ENCODE data around the gene RERG. TPM values are rescaled to one million over a fixed set of nuclear protein-coding genes. Genes with fewer than 3 reads are reported as not detected.

RERG gene
- total and polyA plus RNA-seq, 2 donors (not counting 3 experiments of a cell fraction or from before 2014, with no cell fraction given), result not detected

DNA sequence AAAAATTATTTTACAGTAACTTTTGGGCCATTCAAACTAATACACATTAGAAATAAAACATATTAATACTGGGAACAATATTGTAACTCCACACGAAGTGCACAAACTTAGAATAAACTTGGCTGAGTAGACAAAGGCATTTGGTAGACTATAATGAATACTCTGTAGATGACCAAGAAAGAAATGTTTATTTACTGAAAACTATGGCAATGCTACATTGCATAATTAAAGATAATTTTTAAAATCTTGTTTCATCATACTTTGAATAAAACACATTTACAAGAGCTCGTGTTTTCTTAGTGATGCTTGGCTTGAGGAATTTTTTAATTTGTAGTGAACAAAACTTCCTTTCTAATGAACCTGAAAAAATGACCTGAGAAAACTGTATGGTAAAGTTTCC, 21.3 kb downstream of the RERG start:
- Histone ChIP-seq H2AFZ (ENCODE audit: low read depth, low read length) (no peak overlapping the region), H3K27me3 (ENCODE audit: control insufficient read depth in 2 of 2, insufficient read depth in 2 of 2, low read length in 2 of 2) (no peaks in the 10 kb centered on the region), H3K9ac (replicated peaks; ENCODE audit: extremely low read depth, insufficient read depth, low read length) (no peak overlapping the region), H3K4me1 (ENCODE audit: control insufficient read depth, extremely low read depth, insufficient read depth, low read length) (no peaks in the 10 kb centered on the region), H3K27ac (ENCODE audit: insufficient read depth, low read depth, low read length) (no peak overlapping the region), H3K79me2 (ENCODE audit: control insufficient read depth, insufficient read depth, low read length) (no peaks in the 10 kb centered on the region), H3K9me1 (replicated peaks; ENCODE audit: control insufficient read depth, extremely low read depth, insufficient read depth, low read length) (no peaks in the 10 kb centered on the region), H3K4me3 (replicated peaks in 1 of 3; ENCODE audit: insufficient read depth in 1 of 3, low read depth in 1 of 3, low read length in 3 of 3) (no peak overlapping the region), H3K9me3 (replicated peaks; ENCODE audit: control insufficient read depth, insufficient read depth, low read length) (no peaks in the 10 kb centered on the region), H3K4me2 (ENCODE audit: insufficient read depth, low read length) (no peak overlapping the region), H3K36me3 (ENCODE audit: control insufficient read depth in 2 of 2, extremely low read depth in 1 of 2, insufficient read depth in 2 of 2, low read length in 2 of 2) (no peaks in the 10 kb centered on the region), H4K20me1 (replicated peaks; ENCODE audit: control insufficient read depth, extremely low read depth, insufficient read depth, low read length) (no peaks in the 10 kb centered on the region)
- ChIA-PET CTCF (interaction anchor here (1.6 kb wide), 1 partner anchor 13 kb away, joined by 4 read pairs; no protein-coding TSS in a partner anchor), POLR2A (no interaction called here)
- dilution Hi-C loops (cut with MboI; ENCODE audit: extremely low pct_ligation_motif_present, low sequenced_read_pairs), result no loop called here
- TF ChIP-seq, protein P1, sequence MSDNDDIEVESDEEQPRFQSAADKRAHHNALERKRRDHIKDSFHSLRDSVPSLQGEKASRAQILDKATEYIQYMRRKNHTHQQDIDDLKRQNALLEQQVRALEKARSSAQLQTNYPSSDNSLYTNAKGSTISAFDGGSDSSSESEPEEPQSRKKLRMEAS (IDR thresholded peaks at IDR 0.05; ENCODE audit: insufficient read depth, insufficient read length), result no peak
- TF ChIP-seq JUN (IDR thresholded peaks at IDR 0.05; ENCODE audit: borderline replicate concordance, insufficient read depth, insufficient read length, low read depth) (no peak), GATA2 (IDR thresholded peaks at IDR 0.05; ENCODE audit: insufficient read depth, insufficient read length, low read depth, low read length) (no peak), EZH2 (IDR thresholded peaks at IDR 0.05; ENCODE audit: borderline replicate concordance, low read depth, low read length, severe bottlenecking) (no peak), FOS (IDR thresholded peaks at IDR 0.05; ENCODE audit: borderline replicate concordance, insufficient read depth, low read length) (no peak), POLR2AphosphoS5 (IDR thresholded peaks at IDR 0.05; ENCODE audit: insufficient read depth, low read depth, low read length) (no peak), MYC (IDR thresholded peaks at IDR 0.05; ENCODE audit: low read depth, low read length) (no peak), POLR2A (IDR thresholded peaks at IDR 0.05; ENCODE audit: low read depth, low read length) (no peak)
- TF ChIP-seq, protein P2, sequence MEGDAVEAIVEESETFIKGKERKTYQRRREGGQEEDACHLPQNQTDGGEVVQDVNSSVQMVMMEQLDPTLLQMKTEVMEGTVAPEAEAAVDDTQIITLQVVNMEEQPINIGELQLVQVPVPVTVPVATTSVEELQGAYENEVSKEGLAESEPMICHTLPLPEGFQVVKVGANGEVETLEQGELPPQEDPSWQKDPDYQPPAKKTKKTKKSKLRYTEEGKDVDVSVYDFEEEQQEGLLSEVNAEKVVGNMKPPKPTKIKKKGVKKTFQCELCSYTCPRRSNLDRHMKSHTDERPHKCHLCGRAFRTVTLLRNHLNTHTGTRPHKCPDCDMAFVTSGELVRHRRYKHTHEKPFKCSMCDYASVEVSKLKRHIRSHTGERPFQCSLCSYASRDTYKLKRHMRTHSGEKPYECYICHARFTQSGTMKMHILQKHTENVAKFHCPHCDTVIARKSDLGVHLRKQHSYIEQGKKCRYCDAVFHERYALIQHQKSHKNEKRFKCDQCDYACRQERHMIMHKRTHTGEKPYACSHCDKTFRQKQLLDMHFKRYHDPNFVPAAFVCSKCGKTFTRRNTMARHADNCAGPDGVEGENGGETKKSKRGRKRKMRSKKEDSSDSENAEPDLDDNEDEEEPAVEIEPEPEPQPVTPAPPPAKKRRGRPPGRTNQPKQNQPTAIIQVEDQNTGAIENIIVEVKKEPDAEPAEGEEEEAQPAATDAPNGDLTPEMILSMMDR (IDR thresholded peaks at IDR 0.05; ENCODE audit: extremely low read depth in 1 of 2, insufficient read depth in 1 of 2, low read depth in 1 of 2, low read length in 2 of 2), result no peak
- intact Hi-C loops (cut with micrococcal nuclease), result no loop called here
- DNase-seq (ENCODE audit: low read depth, low spot score) (no peak), FAIRE-seq (no peak)
- BruUV-seq (replicated peaks), result no TSS peak
